Keratinocyte (primary cell): ENCODE measurements around the gene MYPOP. TPM values are rescaled to one million over a fixed set of nuclear protein-coding genes. Genes with fewer than 3 reads are reported as not detected.
A peak's percentile ranks its signal among the peaks of the same experiment; 100 is the strongest.

Experiments used
- DNase-seq: peaks from one replicate; pipeline ENCODE4 v3.0.0-alpha.2; 2011; ENCODE audit warnings: low read depth, missing footprints, low spot score
- FAIRE-seq: peaks from 2 replicates; lab custom pipeline; 2011; peaks lifted over from hg19 to GRCh38; lab: Jason Lieb, UNC
- H2AFZ ChIP-seq: 2 replicates; pipeline ENCODE4 v1.6.0; 2012; ENCODE audit warnings: low read length, control low read depth, inconsistent platforms; ENCODE audit not compliant: control insufficient read depth
- H3K27ac ChIP-seq: 2 replicates; pipeline ENCODE4 v1.5.1; 2011; ENCODE audit warnings: low read length; ENCODE audit not compliant: control insufficient read depth, insufficient read depth
- H3K27me3 ChIP-seq: 3 replicates; pipeline ENCODE4 v1.6.0; 2011; ENCODE audit warnings: low read length; ENCODE audit not compliant: control insufficient read depth, insufficient read depth; ENCODE audit errors: extremely low read depth
- H3K36me3 ChIP-seq, 2 experiments: 2 replicates in 1 of 2; 3 replicates in 1 of 2; pipeline ENCODE4 v1.5.1; 2011; ENCODE audit warnings: low read length in 2 of 2, mild to moderate bottlenecking in 1 of 2; ENCODE audit not compliant: control insufficient read depth in 2 of 2, insufficient read depth in 2 of 2; ENCODE audit errors: extremely low read depth in 1 of 2
- H3K4me1 ChIP-seq: 3 replicates; pipeline ENCODE4 v1.5.1; 2011; ENCODE audit warnings: low read length; ENCODE audit not compliant: control insufficient read depth, insufficient read depth; ENCODE audit errors: extremely low read depth
- H3K4me2 ChIP-seq: 3 replicates; pipeline ENCODE4 v1.6.0; 2011; ENCODE audit warnings: low read depth, low read length; ENCODE audit not compliant: control insufficient read depth, insufficient read depth; ENCODE audit errors: extremely low read depth
- H3K4me3 ChIP-seq, 3 experiments: fragments of 200-600 bp in 1 of 3; sonication (generic) in 1 of 3; 2 replicates in 2 of 3; 3 replicates in 1 of 3; pipeline ENCODE4 v1.5.1; 2011 to 2016; ENCODE audit warnings: low read length in 3 of 3, mild to moderate bottlenecking in 3 of 3, control low read depth in 2 of 3, inconsistent platforms in 1 of 3, low read depth in 1 of 3, mixed read lengths in 1 of 3, mixed run types in 1 of 3, moderate library complexity in 1 of 3; ENCODE audit not compliant: control insufficient read depth in 2 of 3, insufficient read depth in 2 of 3; ENCODE audit errors: extremely low read depth in 1 of 3
- H3K79me2 ChIP-seq: 2 replicates; pipeline ENCODE4 v1.6.0; 2012; ENCODE audit warnings: low read length; ENCODE audit not compliant: control insufficient read depth, insufficient read depth
- H3K9ac ChIP-seq: 3 replicates; pipeline ENCODE4 v1.6.0; 2011; ENCODE audit warnings: low read length; ENCODE audit not compliant: control insufficient read depth, insufficient read depth; ENCODE audit errors: extremely low read depth
- H3K9me1 ChIP-seq: 3 replicates; pipeline ENCODE4 v1.6.0; 2011; ENCODE audit warnings: low read length; ENCODE audit not compliant: control insufficient read depth, insufficient read depth; ENCODE audit errors: extremely low read depth
- H3K9me3 ChIP-seq: 2 replicates; pipeline ENCODE4 v1.5.1; 2012; ENCODE audit warnings: low read depth, low read length; ENCODE audit not compliant: control insufficient read depth
- H4K20me1 ChIP-seq: 3 replicates; pipeline ENCODE4 v1.6.0; 2011; ENCODE audit warnings: low read length; ENCODE audit not compliant: control insufficient read depth, insufficient read depth; ENCODE audit errors: extremely low read depth
- CTCF ChIP-seq, 3 experiments: IDR thresholded peaks in 1 of 3; conservative IDR thresholded peaks in 1 of 3; optimal IDR thresholded peaks in 1 of 3; 2 replicates in 2 of 3; 3 replicates in 1 of 3; pipeline versions ENCODE3 to v1.5.1; 2011; ENCODE audit warnings: low read length in 3 of 3, mild to moderate bottlenecking in 3 of 3, moderate library complexity in 2 of 3, control low read depth in 1 of 3, inconsistent platforms in 1 of 3; ENCODE audit not compliant: insufficient read depth in 2 of 3; ENCODE audit errors: extremely low read depth in 1 of 3
- EZH2 ChIP-seq: IDR thresholded peaks from one replicate; pipeline ENCODE4 v1.6.1; 2012; ENCODE audit warnings: inconsistent platforms, mild to moderate bottlenecking, low read length, moderate library complexity
- dilution Hi-C: fragments of 300-500 bp; cut with MboI; formaldehyde crosslinking; loops from one replicate; pipeline ENCODE4 v1.7.0; 2020; ENCODE audit warnings: low sequenced_read_pairs; ENCODE audit not compliant: extremely low pct_ligation_motif_present
- polyA plus RNA-seq, 5 experiments: library from polyadenylated mRNA; depleted of rRNA in 3 of 5; stranded (reverse) in 3 of 5; stranded (forward) in 1 of 5; unstranded in 1 of 5; fragments of >200 nt; gene quantifications; 1 replicate in 1 of 5; 2 replicates in 3 of 5; 3 replicates in 1 of 5; pipeline versions ENCODE4 v1.2.1 to v1.2.3, GENCODE V29; 2011 to 2012; ENCODE audit warnings: missing spikeins in 2 of 5, low read depth in 1 of 5, low replicate concordance in 1 of 5

MYPOP gene
- polyA plus RNA-seq, 1 donor (not counting 4 experiments of a cell fraction or from before 2014, with no cell fraction given): 1.3 TPM

- Histone ChIP-seq H3K9me3 (no peaks in the 10 kb centered on the region), H3K4me1 (no peaks in the 10 kb centered on the region), H3K9ac (no peak overlapping the region), H3K79me2 (peaks cover 17% of the 10 kb centered on the region), H4K20me1 (no peaks in the 10 kb centered on the region), H3K4me3 (no peak overlapping the region), H3K27ac (no peak overlapping the region), H3K4me2 (no peak overlapping the region), H3K27me3 (no peaks in the 10 kb centered on the region), H3K36me3 (peaks cover 44 to 46% of the 10 kb centered on the region in 2 experiments), H3K9me1 (no peaks in the 10 kb centered on the region), H2AFZ (no peak overlapping the region)
- TF ChIP-seq CTCF (optimal IDR thresholded peaks at IDR 0.05 in 1 of 3, IDR thresholded peaks at IDR 0.05 in 1 of 3, conservative IDR thresholded peaks at IDR 0.05 in 1 of 3; ENCODE audit: extremely low read depth in 1 of 3, insufficient read depth in 2 of 3, low read length in 3 of 3): no peak
- TF ChIP-seq EZH2: no peak
- FAIRE-seq: no peak
- dilution Hi-C loops: no loop called here
- DNase-seq: no peak
Observed at GRCh38 chr19:45852145-45852750, 50.2 kb downstream of the MYPOP start.

- no peak for FAIRE-seq
- no peak overlapping the region for H3K4me3 ChIP-seq
- H3K4me1 ChIP-seq: no peaks in the 10 kb centered on the region
- H3K4me2 ChIP-seq: no peak overlapping the region
- no peak overlapping the region for H3K27ac ChIP-seq
- no peaks in the 10 kb centered on the region for H3K79me2 ChIP-seq
- no peaks in the 10 kb centered on the region for H4K20me1 ChIP-seq
- no peaks in the 10 kb centered on the region for H3K27me3 ChIP-seq
- no peaks in the 10 kb centered on the region for H3K9me3 ChIP-seq
- no peak overlapping the region for H3K9ac ChIP-seq
- dilution Hi-C loops: no loop called here
- peaks cover 43 to 53% of the 10 kb centered on the region in 2 experiments for H3K36me3 ChIP-seq
- no peak overlapping the region for H2AFZ ChIP-seq
- peak in 2 of 3 experiments; percentile 20 to 35 for TF ChIP-seq CTCF (optimal IDR thresholded peaks at IDR 0.05 in 1 of 3, IDR thresholded peaks at IDR 0.05 in 1 of 3, conservative IDR thresholded peaks at IDR 0.05 in 1 of 3; ENCODE audit: extremely low read depth in 1 of 3, insufficient read depth in 2 of 3, low read length in 3 of 3)
- TF ChIP-seq EZH2: no peak
- no peak for DNase-seq
- no peaks in the 10 kb centered on the region for H3K9me1 ChIP-seq
Observed at GRCh38 chr19:45848922-45849321, 53.5 kb downstream of the MYPOP start.
